ENCODE results near the gene RBM42. TPM values are rescaled to one million over a fixed set of nuclear protein-coding genes. Genes with fewer than 3 reads are reported as not detected.

RBM42 gene
- total and polyA plus RNA-seq, 9 of the 15 experiments (the other 6 are each of a cell fraction or from before 2014, with no cell fraction given), result 5.7 to 149 (median 32.4) TPM

- TF ChIP-seq BCLAF1 (IDR thresholded peaks at IDR 0.05; ENCODE audit: borderline replicate concordance in 1 of 2, control insufficient read depth in 1 of 2, low read depth in 2 of 2, low read length in 1 of 2), result no peak
Observed at GRCh38 chr19:35665604-35666003, 36.8 kb downstream of the RBM42 start (continued).

- no peaks in the 10 kb centered on the region for H3K36me3 ChIP-seq (ENCODE audit: control insufficient read depth, insufficient read depth, low read length)
- POLR2A ChIA-PET, result interaction anchor here (1.0 kb wide), 1 partner anchor 18 kb away, joined by 4 read pairs; the partner anchor contains the start of gene COX6B1
- in situ Hi-C loops (cut with MboI), result no loop called here
- H3K9ac ChIP-seq (ENCODE audit: insufficient read depth in 1 of 2, low read depth in 2 of 2, low read length in 2 of 2), result no peak within 1 kb of the TSS
- H3K9me1 ChIP-seq (ENCODE audit: control insufficient read depth, insufficient read depth, low read length), result no peaks in the 10 kb centered on the region
- H4K20me1 ChIP-seq (replicated peaks; ENCODE audit: control insufficient read depth, insufficient read depth, low read length), result no peaks in the 10 kb centered on the region
- DNase-seq (ENCODE audit: extremely low read depth in 1 of 4, low spot score in 3 of 4) (no peak), ATAC-seq (no peak), FAIRE-seq (no peak)
- no peak within 1 kb of the TSS for H2AFZ ChIP-seq (ENCODE audit: low read depth, low read length)
- CTCF ChIA-PET (ENCODE audit: low intra/inter-chr PET ratio), result no interaction called here
- H3K4me1 ChIP-seq (replicated peaks in 1 of 2; ENCODE audit: control insufficient read depth in 2 of 2, insufficient read depth in 2 of 2, low read length in 2 of 2), result peaks cover 0 to 17% of the 10 kb centered on the region in 2 experiments; a peak in 3 of 5 replicates
- H3K27me3 ChIP-seq (ENCODE audit: control insufficient read depth in 2 of 2, insufficient read depth in 2 of 2, low read length in 2 of 2), result peaks cover 16 to 29% of the 10 kb centered on the region in 2 experiments; a peak in 4 of 5 replicates
- no TSS peak for BruUV-seq (replicated peaks)
- WGBS (ENCODE audit: insufficient coverage, low coverage, missing lambda C conversion rate), result 26% methylated on average over 15 of the region's 16 CpGs
- no peaks in the 10 kb centered on the region for H3K9me3 ChIP-seq (replicated peaks; ENCODE audit: control insufficient read depth, insufficient read depth, low read depth, low read length)
- no peak within 1 kb of the TSS for H3K4me3 ChIP-seq
- H3K79me2 ChIP-seq (ENCODE audit: control insufficient read depth, insufficient read depth, low read length), result no peaks in the 10 kb centered on the region
- H3K4me2 ChIP-seq (ENCODE audit: insufficient read depth, low read length), result no peak within 1 kb of the TSS
- intact Hi-C loops (cut with micrococcal nuclease), result no loop called here
- H3K27ac ChIP-seq (ENCODE audit: extremely low read depth, low read depth, low read length), result no peak within 1 kb of the TSS
- TF ChIP-seq PREB (CRISPR knock-in tag; IDR thresholded peaks at IDR 0.05), result no peak
- no peak for TF ChIP-seq NBN (IDR thresholded peaks at IDR 0.05; ENCODE audit: low read depth)
- no peak for TF ChIP-seq ZBTB17 (CRISPR knock-in tag; IDR thresholded peaks at IDR 0.05)
- TF ChIP-seq FOXP1 (CRISPR knock-in tag; IDR thresholded peaks at IDR 0.05), result no peak
- no peak for TF ChIP-seq MTA1 (IDR thresholded peaks at IDR 0.05; ENCODE audit: borderline replicate concordance)
- TF ChIP-seq NFE2L1 (tag; IDR thresholded peaks at IDR 0.05; ENCODE audit: borderline replicate concordance, low read depth), result no peak
- TF ChIP-seq ZNF707 (CRISPR knock-in tag; conservative IDR thresholded peaks at IDR 0.05), result no peak
- no peak for TF ChIP-seq GTF2A2 (tag; IDR thresholded peaks at IDR 0.05)
- TF ChIP-seq GTF2B (IDR thresholded peaks at IDR 0.05; ENCODE audit: extremely low read depth, insufficient read length), result no peak
- TF ChIP-seq FOXK2 (conservative IDR thresholded peaks at IDR 0.05 in 1 of 2, IDR thresholded peaks at IDR 0.05 in 1 of 2; ENCODE audit: low read depth in 2 of 2), result no peak
- TF ChIP-seq SIN3A (IDR thresholded peaks at IDR 0.05; ENCODE audit: borderline replicate concordance in 2 of 2, control insufficient read depth in 1 of 2, low read depth in 2 of 2, low read length in 2 of 2), result no peak
- no peak for TF ChIP-seq MLLT1 (IDR thresholded peaks at IDR 0.05)
Observed at GRCh38 chr19:35666251-35666913, 37.5 kb downstream of the RBM42 start, which contains the start of gene UPK1A. TSS of gene UPK1A (plus strand) at chr19:35666517. CDS start at chr19:35666813, 296 bp downstream.

Data from K562 (cell line).